ENCODE data around the gene FBN1.

Gene FBN1

GRCh38 chr15:48501208-48501607, 144.3 kb downstream of the FBN1 start:
- no peak for DNase-seq

DNA sequence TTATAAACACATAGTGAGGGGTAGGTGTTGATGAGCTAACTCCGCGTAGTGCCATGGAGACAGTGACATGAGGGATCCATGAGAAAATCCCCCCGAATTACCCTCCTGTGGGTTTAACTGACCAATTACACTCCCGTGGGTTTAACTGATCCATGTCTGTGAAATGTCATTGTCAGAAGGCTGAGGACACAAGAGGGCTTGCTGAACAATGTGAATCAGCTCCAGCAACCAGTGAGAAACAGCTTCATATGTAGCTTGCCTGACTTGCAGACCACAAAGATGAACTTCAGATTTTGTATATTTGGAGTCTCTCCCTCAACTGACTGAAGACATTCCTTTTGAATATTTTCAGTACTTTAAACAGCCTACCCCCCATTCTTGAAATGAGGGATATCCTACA, 144.9 kb downstream of the FBN1 start:
- DNase-seq, result no peak

- DNase-seq, result no peak
Measured at GRCh38 chr15:48499978-48500377, 145.5 kb downstream of the FBN1 start.

GRCh38 chr15:48498828-48499227, 146.7 kb downstream of the FBN1 start:
- DNase-seq, result no peak

GRCh38 chr15:48494631-48495030, 150.9 kb downstream of the FBN1 start:
- DNase-seq, result no peak

GRCh38 chr15:48493763-48494225, 151.7 kb downstream of the FBN1 start:
- DNase-seq, result no peak

DNA sequence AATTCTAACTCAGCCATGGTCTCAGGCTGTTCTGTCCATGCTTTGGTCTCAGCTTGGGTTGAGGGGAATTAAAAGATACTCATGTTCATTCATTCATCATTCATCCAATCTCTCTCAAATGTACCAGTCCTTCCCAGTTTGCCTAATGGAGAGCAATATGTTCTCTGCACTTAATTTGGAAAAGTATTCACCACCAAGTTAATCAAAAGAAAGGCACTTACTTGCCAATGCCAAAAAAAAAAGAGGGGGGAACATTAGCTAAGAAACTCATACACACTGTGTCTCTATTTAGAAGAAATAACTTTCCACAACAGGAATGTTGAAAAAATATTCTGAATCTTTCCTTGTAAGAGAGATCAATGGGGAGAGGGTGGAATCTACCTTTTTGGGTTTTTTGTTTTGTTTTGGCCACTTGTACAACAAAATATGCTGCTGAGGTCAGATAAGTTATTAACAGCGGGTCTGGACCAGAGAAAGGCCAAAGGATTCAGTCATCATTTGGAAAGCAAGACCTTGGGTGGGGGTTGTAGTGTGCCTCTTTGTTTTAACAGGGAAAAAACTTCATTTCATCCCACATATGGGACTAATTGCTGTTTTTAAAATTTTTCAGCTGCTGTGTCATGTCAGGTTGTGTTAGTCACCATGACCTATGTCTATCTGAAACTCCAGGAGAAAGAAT, 152.3 kb downstream of the FBN1 start:
- no peak for DNase-seq

- no peak for DNase-seq
Measured at GRCh38 chr15:48486228-48486627, 159.3 kb downstream of the FBN1 start.

- no peak for DNase-seq
Measured at GRCh38 chr15:48481802-48482201, 163.7 kb downstream of the FBN1 start.

DNA sequence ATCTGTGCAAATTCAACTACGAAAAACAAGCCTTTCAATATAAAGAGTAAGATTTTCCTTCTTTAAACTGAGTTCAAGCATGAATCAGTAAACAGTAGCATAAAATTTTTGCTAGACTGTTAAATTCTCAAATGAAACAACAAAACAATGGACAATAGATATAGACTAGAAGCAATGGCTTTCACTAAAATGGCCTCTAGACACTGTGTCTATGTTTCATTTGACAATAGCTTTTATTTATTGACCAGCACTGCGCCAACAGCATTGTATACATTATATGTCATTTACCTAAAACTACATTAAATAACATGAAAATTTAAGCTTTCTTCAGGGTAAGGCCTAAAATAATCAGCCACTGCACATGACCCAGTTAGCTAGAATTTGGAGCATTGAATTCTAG, 165.8 kb downstream of the FBN1 start:
- no peak for DNase-seq

DNA sequence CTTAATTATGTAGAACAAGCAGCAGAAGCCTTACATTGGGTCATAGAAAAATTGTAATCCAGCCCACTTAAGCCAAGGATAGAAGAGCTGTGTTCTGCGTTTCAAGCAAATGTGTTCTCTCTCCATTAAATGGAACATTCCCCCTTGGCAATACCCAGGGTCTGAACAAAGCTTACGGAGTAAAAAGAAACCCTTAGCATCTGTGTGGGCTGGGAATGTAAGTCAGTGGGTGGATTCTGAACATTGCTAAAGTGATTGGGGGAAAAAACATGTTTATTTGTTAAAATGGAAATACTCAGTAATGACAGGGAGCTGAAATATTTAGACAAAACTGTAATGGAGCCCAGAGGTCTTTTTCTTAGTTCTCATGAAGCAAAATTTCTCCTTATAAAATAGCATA, 166.9 kb downstream of the FBN1 start:
- DNase-seq, result no peak

GRCh38 chr15:48477795-48478360, 167.6 kb downstream of the FBN1 start:
- no peak for DNase-seq

DNA sequence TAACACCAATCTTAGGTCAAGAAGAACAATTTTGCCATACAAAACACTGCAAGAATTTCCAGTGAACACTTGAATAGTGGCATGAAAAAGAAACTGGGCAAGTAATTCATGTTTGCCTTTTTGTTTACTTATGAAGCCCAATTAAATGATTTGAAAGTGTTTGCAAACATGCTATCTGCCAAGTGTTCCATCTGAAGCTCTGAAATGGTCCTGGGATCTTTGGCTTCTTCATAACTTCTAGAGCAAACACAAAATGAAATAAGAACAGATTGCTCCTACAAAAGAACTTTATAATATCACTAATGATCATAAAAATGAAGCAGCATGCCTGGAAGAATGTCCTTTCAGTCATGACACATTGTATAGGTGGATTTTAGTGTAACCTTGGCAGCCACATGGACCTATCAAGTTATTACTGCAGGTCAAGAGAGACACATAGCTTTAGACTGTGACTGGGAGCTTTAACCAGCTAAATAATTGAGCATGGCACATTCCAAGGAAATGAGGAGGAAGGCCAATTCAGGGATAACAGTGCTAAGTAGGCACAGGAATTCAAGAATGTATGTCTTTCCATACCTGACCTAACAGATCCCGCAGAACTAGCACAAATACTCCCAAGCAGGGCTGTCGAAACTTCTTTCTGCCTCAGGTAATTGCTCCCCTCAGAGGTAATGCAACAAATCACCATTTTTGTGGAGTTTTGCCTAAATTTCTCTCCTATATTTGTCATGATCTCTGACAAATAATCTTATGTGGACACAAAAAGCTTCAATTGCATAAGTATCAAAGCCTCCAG, 169.7 kb downstream of the FBN1 start:
- DNase-seq, result no peak

DNA sequence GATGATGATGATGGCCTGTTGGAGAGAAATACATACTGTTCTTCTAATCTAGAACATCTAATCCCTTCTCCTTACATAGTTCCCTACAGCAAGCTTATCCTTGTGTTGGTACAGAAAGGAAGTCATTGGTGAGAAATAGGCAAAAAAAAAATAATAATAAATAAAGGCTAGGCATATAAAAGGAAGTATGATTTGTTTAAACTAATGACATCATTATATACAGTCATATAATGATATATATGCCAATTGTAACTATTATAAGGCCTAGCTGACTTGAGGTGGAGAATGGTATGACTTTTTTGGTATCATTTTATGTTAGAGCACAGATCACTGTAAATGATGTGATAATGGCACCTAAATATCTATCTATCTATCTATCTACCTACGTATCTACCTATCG, 171.8 kb downstream of the FBN1 start:
- DNase-seq, result no peak

DNA sequence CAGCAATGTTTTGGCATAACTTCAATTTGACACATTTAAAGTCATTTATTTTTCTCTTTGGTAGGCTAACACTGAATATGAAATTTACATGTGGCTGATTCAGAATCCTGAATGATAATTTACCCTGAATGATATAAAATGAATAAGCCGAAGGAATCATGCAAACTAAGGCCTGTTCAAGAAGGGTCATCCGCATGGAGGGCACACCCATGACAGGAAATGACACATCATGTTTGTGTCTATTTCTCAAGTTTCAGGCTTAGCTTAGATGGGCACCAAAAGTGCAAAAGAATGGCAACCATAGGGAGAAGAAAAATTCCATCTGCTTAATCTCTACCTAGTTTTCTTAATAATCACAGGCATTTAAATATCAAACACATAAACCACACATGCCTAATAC, 172.8 kb downstream of the FBN1 start:
- DNase-seq, result peak; percentile 42

GRCh38 chr15:48471073-48471472, 174.4 kb downstream of the FBN1 start:
- no peak for DNase-seq

DNA sequence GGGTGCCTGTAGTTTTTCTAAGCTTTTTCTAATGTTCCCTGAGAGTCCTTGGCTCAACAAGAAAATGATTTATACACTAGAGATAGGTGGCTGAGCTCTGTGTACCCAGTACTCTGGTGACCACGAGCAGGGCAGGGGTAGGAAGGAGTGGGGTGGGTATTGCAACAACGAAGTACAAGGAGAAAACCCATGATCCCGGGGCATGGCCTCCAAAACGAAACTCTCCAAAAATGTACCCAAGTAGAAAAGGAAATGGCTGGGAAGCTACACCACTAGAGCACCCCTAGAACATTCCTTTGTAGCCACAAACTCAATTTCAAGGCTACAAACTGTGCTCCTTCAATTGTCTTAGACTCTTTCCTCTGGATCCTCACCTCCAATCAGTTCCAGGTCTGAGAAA, 175.4 kb downstream of the FBN1 start:
- no peak for DNase-seq

DNA sequence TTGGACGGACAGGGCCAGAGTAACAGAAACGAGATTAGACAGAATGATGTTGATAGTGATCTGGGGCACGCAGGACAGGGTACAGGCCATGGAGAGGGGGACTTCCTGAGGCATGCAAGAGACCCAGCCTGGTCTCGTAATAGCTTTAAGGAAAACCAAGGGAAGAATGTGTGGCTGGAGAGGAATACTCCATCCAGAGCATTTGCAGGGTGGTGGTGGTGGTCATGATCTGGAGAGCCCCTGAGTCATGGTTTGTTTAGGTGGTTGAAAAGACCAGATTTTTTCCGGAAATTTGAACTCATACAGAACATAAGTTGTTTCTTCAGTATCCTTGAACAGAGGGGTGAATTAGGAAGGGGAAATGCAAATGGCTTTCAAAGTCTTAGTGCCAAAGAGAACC, 175.8 kb downstream of the FBN1 start:
- DNase-seq, result no peak

GRCh38 chr15:48469271-48469670, 176.2 kb downstream of the FBN1 start:
- no peak for DNase-seq

GRCh38 chr15:48467801-48468200, 177.7 kb downstream of the FBN1 start:
- DNase-seq, result no peak

DNA sequence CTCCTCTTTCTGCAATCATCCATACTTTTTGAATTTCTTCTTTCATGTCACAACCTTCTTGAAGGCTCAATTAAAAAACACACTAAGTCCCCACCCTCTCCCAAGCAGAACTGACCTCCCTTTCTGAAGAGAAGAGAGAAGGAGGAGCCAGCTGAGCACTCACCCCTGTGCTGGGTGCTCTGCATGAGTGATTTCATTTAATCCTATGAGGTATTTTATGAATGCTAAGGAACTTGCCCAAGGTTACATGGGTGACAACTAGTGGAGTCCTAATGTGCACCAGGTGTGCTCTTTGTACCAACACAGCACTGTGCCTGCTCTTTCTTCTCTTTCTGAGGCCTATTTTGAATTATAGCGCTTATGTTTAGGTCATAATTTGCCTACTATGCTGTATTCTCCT, 178.7 kb downstream of the FBN1 start:
- no peak for DNase-seq

- DNase-seq, result no peak
Measured at GRCh38 chr15:48466079-48466478, 179.4 kb downstream of the FBN1 start.

GRCh38 chr15:48465410-48465809, 180.1 kb downstream of the FBN1 start:
- DNase-seq, result no peak

- DNase-seq, result no peak
Measured at GRCh38 chr15:48463366-48463880, 182.1 kb downstream of the FBN1 start.
